K562 (cell line): ENCODE results near the gene MDC1. TPM values are rescaled to one million over a fixed set of nuclear protein-coding genes. Genes with fewer than 3 reads are reported as not detected.
A peak's percentile ranks its signal among the peaks of the same experiment; 100 is the strongest.

Experiments used
- BCOR ChIP-seq: fragments of 450-650 bp; IDR thresholded peaks from 2 replicates; pipeline ENCODE4 v1.6.1; 2016
- CHD1 ChIP-seq: fragments of 200-600 bp; sonication (generic); IDR thresholded peaks from one replicate; pipeline ENCODE4 v1.6.1; 2012; ENCODE audit warnings: mild to moderate bottlenecking, moderate library complexity, low read length, inconsistent platforms
- CTCFL ChIP-seq: IDR thresholded peaks from 2 replicates; pipeline ENCODE4 v1.6.1; 2011; ENCODE audit warnings: borderline replicate concordance, low read depth, mild to moderate bottlenecking, moderate library complexity, low read length; ENCODE audit not compliant: insufficient read depth, poor library complexity, severe bottlenecking
- ETS2 ChIP-seq: IDR thresholded peaks from 2 replicates; pipeline ENCODE4 v1.6.1; 2016; ENCODE audit warnings: borderline replicate concordance, missing genetic modification characterization, mild to moderate bottlenecking, moderate library complexity, missing compliant biosample characterization; ENCODE audit not compliant: poor library complexity, severe bottlenecking
- ETV1 ChIP-seq: fragments of 450-650 bp; conservative IDR thresholded peaks from 2 replicates; pipeline ENCODE4 v1.6.1; 2016; ENCODE audit warnings: missing genetic modification characterization, control low read depth, low read depth, missing compliant biosample characterization
- FOXM1 ChIP-seq, 2 experiments: fragments of 450-650 bp in 1 of 2; sonication (generic) in 1 of 2; formaldehyde crosslinking in 1 of 2; IDR thresholded peaks; 2 replicates each; pipeline versions ENCODE4 v1.6.1 to v1.9.0; 2017 to 2022; ENCODE audit warnings: low read depth in 2 of 2, mild to moderate bottlenecking in 2 of 2, missing genetic modification reagents in 1 of 2, moderate library complexity in 1 of 2
- HCFC1 ChIP-seq: IDR thresholded peaks from 2 replicates; pipeline ENCODE4 v1.6.1; 2012; ENCODE audit warnings: low read depth, low read length, improper control_type of control experiment
- HEY1 ChIP-seq: fragments of 250-450 bp; sonication (Bioruptor Pico); IDR thresholded peaks from 2 replicates; pipeline ENCODE4 v1.5.0; 2020; ENCODE audit warnings: mild to moderate bottlenecking, moderate library complexity, borderline replicate concordance
- HMG20B ChIP-seq: fragments of 250-450 bp; sonication (Bioruptor Pico); IDR thresholded peaks from 2 replicates; pipeline ENCODE4 v1.5.0; 2021; ENCODE audit warnings: mild to moderate bottlenecking
- KLF13 ChIP-seq: fragments of 450-650 bp; IDR thresholded peaks from 2 replicates; pipeline ENCODE4 v1.6.1; 2016; ENCODE audit warnings: missing genetic modification characterization, low read depth, mild to moderate bottlenecking, missing compliant biosample characterization, moderate library complexity, borderline replicate concordance
- MBD1 ChIP-seq: fragments of 250-450 bp; sonication (Bioruptor Pico); IDR thresholded peaks from 2 replicates; pipeline ENCODE4 v1.8.0; 2022; ENCODE audit warnings: inconsistent platforms
- PHB2 ChIP-seq: fragments of 450-650 bp; IDR thresholded peaks from 2 replicates; pipeline ENCODE4 v1.6.1; 2017; ENCODE audit warnings: low read depth
- POU5F1 ChIP-seq: fragments of 150-350 bp; IDR thresholded peaks from 2 replicates; pipeline ENCODE4 v1.6.1; 2014; ENCODE audit warnings: borderline replicate concordance, low read length, low read depth, mild to moderate bottlenecking; ENCODE audit not compliant: partially characterized antibody
- TSHZ1 ChIP-seq: fragments of 250-450 bp; sonication (Bioruptor Pico); IDR thresholded peaks from 2 replicates; pipeline ENCODE4 v1.4.0; 2020; ENCODE audit warnings: mild to moderate bottlenecking, moderate library complexity
- ZNF23 ChIP-seq: fragments of 250-450 bp; sonication (Bioruptor Pico); IDR thresholded peaks from 2 replicates; pipeline ENCODE4 v1.4.0; 2020; ENCODE audit warnings: mild to moderate bottlenecking
- ZNF316 ChIP-seq: fragments of 450-650 bp; IDR thresholded peaks from 2 replicates; pipeline ENCODE4 v1.6.1; 2016
- ZNF583 ChIP-seq: fragments of 250-450 bp; sonication (Bioruptor Pico); IDR thresholded peaks from 2 replicates; pipeline ENCODE4 v1.4.0; 2020
- polyA plus RNA-seq, 8 experiments: library from polyadenylated mRNA; depleted of rRNA in 4 of 8; stranded (reverse) in 5 of 8; unstranded in 3 of 8; fragments of >200 nt; fragmentation: Nextera tagmentation in 2 of 8; fragmentation: Illumina TruSeq in 1 of 8; extraction: Ambion mirVana in 2 of 8; extraction: Trizol in 1 of 8; gene quantifications; 2 replicates each; pipeline versions ENCODE4 v1.2.1 to v1.2.3, GENCODE V29; 2011 to 2014; ENCODE audit warnings: inconsistent platforms in 1 of 8, missing spikeins in 1 of 8
- total RNA-seq, 7 experiments: library from RNA; depleted of rRNA in 6 of 7; stranded (reverse); fragments of >200 nt in 6 of 7; fragmentation: Illumina TruSeq in 2 of 7; extraction: Trizol in 2 of 7; gene quantifications; 2 replicates each; pipeline versions ENCODE4 v1.2.1 to v1.2.3, GENCODE V29; 2011 to 2021; ENCODE audit warnings: low replicate concordance in 1 of 7
- TF ChIP-seq, protein P1 (sequence below), 2 experiments: fragments of 450-650 bp; IDR thresholded peaks; 2 replicates each; pipeline ENCODE4 v1.6.1; 2016

The MDC1 gene
- total and polyA plus RNA-seq, 9 of the 15 experiments (the other 6 are each of a cell fraction or from before 2014, with no cell fraction given): 8.2 to 114 (median 20.0) TPM

GRCh38 chr6:30686009-30686907, 30.8 kb downstream of the MDC1 start, which contains the start of gene PPP1R18 (continued):
- TF ChIP-seq MBD1: no peak
- no peak for TF ChIP-seq ETS2 (tag)
- no peak; the same call in 1 of the 2 replicates for TF ChIP-seq FOXM1 (IDR thresholded peaks at IDR 0.05; ENCODE audit: low read depth)
- no peak for TF ChIP-seq FOXM1 (CRISPR knock-in tag; IDR thresholded peaks at IDR 0.05; ENCODE audit: low read depth)
- no peak for TF ChIP-seq CHD1
- TF ChIP-seq, protein P1, sequence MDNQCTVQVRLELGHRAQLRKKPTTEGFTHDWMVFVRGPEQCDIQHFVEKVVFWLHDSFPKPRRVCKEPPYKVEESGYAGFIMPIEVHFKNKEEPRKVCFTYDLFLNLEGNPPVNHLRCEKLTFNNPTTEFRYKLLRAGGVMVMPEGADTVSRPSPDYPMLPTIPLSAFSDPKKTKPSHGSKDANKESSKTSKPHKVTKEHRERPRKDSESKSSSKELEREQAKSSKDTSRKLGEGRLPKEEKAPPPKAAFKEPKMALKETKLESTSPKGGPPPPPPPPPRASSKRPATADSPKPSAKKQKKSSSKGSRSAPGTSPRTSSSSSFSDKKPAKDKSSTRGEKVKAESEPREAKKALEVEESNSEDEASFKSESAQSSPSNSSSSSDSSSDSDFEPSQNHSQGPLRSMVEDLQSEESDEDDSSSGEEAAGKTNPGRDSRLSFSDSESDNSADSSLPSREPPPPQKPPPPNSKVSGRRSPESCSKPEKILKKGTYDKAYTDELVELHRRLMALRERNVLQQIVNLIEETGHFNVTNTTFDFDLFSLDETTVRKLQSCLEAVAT (IDR thresholded peaks at IDR 0.05): peak; percentile 82 to 90
- no peak for TF ChIP-seq HEY1 (CRISPR knock-in tag)
- no peak for TF ChIP-seq KLF13 (tag)
- TF ChIP-seq HCFC1: no peak
- no peak for TF ChIP-seq ETV1 (tag)
- no peak for TF ChIP-seq TSHZ1 (CRISPR knock-in tag)
- TF ChIP-seq POU5F1: no peak
- no peak for TF ChIP-seq ZNF583 (CRISPR knock-in tag)
- peak; percentile 61; the same call in 1 of the 2 replicates for TF ChIP-seq BCOR
- TF ChIP-seq HMG20B (CRISPR knock-in tag): no peak
- no peak for TF ChIP-seq ZNF23 (CRISPR knock-in tag)
- TF ChIP-seq ZNF316: no peak; the same call in 1 of the 2 replicates
- TF ChIP-seq CTCFL: no peak
- peak; percentile 75 for TF ChIP-seq PHB2
